ENCODE data around the gene SIK1. TPM values are rescaled to one million over a fixed set of nuclear protein-coding genes. Genes with fewer than 3 reads are reported as not detected.
"Not testable (repeated sequence)": the region's sequence is repeated elsewhere in the genome, so short reads cannot be mapped to it uniquely, and the experiment has no call there.

Gene SIK1
- polyA plus RNA-seq, result 2.5 TPM

DNA sequence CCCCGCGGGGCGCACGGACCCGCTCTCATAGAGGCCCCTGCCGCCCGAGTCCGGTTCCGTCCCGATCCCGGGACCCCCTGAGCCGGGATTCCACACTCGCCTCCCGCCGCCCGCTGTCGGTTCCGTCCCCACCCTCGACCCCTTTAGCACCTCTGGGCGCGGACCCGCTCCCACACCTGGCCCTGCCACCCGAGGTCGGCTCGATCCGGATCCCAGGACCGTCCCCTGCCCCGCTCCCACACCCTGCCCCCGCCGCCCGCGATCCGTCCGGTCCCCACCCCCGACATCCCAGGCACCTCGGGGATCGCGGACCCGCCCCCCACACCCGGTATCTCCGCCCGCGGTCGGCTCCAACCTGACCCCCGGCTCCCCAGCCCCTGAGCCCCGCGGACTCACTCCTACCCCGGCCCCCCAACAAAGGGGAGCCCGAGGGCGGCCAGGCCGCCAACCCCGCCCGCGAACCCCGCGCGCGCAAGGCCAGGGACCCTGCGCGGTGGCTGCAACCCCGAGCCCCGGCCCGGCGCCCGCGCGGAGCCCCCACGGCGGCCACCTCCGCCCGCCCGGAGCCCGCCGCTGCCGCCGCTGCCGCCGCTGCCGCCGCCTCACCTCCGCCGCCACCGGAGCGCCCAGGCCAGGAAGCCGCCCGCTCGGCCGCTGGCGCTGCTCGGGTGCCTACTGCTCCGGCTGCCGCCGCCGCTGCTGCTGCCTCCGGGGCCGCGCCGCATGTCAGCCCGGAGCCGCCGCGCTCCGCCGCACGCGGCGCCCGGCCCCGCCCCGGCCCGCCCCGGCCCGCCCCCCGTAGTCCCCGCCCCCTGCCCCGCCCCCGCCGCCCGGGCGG lies at the start of gene SIK1:
Gene SIK1 (minus strand): TSS at position 728 of the 838 bp plus-strand sequence. CDS start 953 bp downstream, outside the sequence.
- H3K4me1 Mint-ChIP-seq, H3K9me3 Mint-ChIP-seq, H3K27me3 Mint-ChIP-seq, H3K4me3 Mint-ChIP-seq, H3K36me3 Mint-ChIP-seq, H3K27ac Mint-ChIP-seq: not testable (repeated sequence)

DNA sequence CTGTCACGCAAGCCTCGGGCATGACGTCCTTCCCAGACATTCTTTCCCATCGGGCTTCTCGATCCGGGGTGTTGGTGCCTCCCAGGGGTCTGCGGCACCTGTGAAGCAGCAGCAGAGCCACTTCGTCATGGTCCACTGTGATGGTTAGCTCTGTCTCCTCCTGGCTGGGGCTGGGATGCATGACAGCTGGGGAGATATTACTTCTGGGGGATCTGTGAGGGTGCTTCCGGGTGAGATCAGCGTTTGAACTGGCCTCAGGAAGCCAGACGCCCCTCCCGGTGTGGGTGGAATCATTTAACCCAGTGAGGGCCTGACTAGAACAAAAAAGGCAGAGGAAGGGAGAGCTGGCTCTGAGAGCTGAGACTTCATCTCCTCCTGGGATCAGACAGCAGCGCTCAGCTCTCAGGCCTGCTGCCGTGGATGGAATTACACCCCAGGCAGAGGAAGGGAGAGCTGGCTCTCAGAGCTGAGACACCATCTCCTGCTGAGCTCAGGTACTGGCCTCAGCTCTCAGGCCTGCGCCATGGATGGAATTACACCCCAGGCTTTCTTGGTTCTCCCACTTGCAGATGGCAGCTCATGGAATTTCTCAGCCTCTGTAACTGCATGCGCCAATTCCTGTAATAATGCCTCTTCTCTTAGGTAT lies 44.8 kb upstream of the SIK1 start:
- H3K36me3 Mint-ChIP-seq, H3K4me1 Mint-ChIP-seq, H3K27me3 Mint-ChIP-seq, H3K9me3 Mint-ChIP-seq, H3K27ac Mint-ChIP-seq, H3K4me3 Mint-ChIP-seq: not testable (repeated sequence)

DNA sequence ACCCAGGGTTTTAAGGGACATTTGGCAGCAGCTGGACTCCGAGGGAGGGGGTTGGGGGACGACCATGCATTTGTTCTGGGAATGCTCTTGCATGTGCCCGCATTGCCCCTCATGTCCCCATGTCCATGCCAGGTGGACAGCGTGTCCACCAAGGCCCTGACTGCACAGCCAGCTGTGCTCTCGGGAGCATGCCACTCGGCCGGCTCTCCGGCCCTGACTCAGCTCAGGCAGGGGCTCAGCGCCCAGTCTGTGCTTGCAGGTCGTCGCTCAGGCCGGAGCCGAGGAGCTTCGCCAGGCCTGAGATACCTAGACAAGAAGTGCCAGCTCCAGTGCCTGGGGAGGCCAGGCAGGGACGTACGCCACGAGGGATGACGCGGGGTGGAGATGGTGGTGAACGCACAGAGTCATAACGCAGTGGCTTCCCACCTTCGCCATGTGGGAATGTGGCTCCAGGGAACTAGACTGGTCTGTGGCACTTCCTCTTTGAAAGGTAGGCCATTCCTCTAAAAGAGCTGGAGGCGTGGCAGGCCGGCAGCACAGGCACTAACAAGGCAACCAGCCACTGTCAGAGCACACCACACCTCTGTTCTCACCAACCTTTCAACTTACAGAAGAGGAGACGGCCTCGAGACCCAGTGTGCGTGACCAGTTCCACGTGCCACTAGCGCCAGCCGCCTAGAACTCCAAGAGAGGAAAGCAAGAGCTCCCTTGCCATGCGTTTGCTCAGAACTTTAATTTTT lies 43.0 kb upstream of the SIK1 start:
- H3K27me3 Mint-ChIP-seq, H3K36me3 Mint-ChIP-seq, H3K4me1 Mint-ChIP-seq, H3K4me3 Mint-ChIP-seq, H3K9me3 Mint-ChIP-seq, H3K27ac Mint-ChIP-seq: not testable (repeated sequence)

DNA sequence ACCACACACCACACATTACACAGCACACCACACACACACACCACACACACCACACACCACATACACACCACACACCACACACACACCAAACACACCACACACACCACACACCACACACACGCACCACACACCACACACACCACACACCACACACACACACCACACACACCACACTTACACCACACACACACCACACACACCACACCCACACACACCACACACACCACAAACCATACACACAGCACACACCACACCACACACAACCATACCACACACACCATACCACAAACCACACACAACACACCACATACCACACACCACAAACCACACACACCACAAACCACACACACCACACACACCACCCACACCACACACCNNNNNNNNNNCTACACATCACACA lies 40.9 kb upstream of the SIK1 start:
- Mint-ChIP-seq H3K4me3 (no peak overlapping the region), H3K36me3 (no peaks in the 10 kb centered on the region), H3K27ac (no peak overlapping the region), H3K4me1 (peaks cover 0 to 1% (median 0%) of the 10 kb centered on the region in 3 donors), H3K27me3 (no peaks in the 10 kb centered on the region), H3K9me3 (no peaks in the 10 kb centered on the region)

DNA sequence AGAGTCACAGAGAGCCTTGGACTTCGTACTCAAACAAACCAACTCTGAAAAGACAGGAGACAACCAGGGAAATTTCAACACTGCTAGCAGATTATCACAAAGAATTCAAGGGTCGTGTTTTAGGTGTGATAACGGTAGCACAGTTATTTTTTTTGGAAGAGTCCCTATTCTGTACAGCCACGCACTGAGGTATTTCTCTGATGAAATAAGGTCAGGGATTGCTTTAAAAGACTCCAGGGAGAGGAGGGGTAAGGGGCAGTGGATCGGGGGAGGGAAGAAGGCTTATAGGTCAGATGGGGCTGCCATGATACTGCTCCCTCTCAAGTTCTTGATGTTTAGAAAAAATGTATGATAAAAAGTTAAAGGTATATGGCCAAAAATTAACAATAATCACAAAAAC lies 38.2 kb upstream of the SIK1 start:
- H3K27ac Mint-ChIP-seq, H3K4me3 Mint-ChIP-seq, H3K36me3 Mint-ChIP-seq, H3K9me3 Mint-ChIP-seq, H3K27me3 Mint-ChIP-seq, H3K4me1 Mint-ChIP-seq: not testable (repeated sequence)

DNA sequence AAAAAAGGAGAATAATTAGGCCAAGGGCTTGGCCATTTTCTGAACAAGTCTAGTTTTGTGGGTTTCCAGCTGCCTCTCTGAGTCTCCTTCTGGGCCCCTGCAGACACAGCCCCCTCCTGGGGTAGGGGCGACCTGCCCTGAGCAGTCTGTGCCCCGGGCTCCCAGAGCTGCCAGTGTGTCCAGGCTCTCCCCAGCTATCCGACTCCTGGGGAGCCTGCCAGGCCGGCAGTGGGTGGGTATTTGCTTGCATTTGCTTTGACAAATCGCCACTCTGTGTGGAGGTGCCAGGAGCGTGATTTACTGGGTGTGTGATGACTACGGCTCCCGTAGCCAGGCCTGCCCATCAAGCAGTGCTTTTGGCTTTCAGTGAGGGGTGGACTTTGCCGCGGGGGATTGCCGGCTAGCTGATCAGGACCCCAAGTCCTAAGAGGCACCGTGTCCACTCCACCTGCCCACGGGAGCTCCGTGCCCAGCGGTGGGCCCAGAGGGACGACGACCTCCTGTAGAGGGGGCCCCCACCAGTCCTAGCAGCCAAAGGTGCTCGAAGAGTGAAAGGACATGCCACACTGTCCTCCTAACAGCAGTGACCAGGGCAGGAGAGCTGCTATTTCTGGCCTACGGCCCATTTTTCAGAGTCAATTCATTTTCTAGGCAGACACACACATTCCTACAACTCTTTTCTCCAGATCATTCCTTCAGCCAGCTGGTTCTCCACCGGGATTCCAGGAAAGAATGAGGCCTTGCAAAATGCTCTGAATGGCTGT lies 36.7 kb upstream of the SIK1 start:
- not testable (repeated sequence) for H3K27me3 Mint-ChIP-seq, H3K4me3 Mint-ChIP-seq, H3K36me3 Mint-ChIP-seq, H3K9me3 Mint-ChIP-seq, H3K27ac Mint-ChIP-seq, H3K4me1 Mint-ChIP-seq

DNA sequence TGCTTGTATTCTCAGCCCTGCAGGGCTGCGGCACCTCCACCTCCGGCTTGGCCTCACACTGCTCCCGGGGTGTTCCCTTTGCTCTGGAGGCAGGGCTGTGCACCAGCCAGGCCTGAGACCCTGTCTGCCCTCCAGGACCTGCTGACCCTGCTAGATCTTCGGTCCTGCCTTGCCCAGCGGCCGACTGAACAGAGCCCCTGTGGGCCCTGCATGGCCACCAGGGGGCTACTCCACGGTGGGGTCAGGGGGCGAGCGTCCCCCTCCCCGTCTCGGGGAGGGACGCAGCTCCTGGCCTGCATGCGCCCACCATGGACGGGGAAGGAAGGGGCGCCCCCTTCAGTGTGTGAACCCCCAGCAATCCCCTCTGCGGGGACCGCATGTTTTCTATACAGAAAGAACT lies 36.0 kb upstream of the SIK1 start:
- H3K27me3 Mint-ChIP-seq, H3K4me3 Mint-ChIP-seq, H3K36me3 Mint-ChIP-seq, H3K9me3 Mint-ChIP-seq, H3K27ac Mint-ChIP-seq, H3K4me1 Mint-ChIP-seq: not testable (repeated sequence)

DNA sequence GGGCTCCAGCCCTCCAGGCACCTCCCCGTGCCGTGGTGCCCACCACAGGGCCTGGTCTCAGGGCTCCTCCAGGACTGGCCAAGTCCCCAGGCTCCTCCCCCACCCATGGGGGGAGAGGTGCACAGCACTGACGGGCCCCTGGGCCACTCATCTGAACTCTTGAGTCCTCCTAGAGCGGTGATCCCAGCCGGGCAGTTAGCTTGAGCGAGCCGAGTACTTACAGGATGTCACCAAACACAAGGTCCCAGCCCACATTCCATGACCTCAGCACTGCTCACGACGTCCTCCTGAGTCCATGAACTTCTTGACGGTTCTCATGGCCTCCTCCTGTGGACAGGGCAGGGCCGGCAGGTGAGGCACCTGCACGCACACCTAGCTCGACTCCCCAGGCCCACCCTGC lies 33.5 kb upstream of the SIK1 start:
- not testable (repeated sequence) for H3K27me3 Mint-ChIP-seq, H3K4me1 Mint-ChIP-seq, H3K36me3 Mint-ChIP-seq, H3K27ac Mint-ChIP-seq, H3K9me3 Mint-ChIP-seq, H3K4me3 Mint-ChIP-seq

DNA sequence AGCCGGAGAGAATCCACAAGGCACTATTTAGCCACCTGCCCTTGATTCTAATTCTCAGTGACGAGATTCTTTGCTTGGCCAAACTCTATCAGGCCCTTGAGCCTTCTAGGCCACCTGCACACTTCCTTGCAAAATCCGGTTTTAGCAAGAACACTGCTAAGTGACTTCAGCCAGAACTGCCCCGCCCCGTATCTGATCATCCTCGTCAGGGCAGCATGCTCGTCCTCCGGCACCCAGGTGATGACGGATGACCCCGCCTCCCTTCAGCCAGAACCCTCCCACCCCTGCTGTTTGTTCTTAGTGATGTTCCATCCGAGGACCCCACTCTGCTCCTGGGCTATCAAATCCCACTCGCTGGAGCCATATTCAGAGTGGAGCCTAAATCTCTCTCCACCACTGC lies 32.1 kb upstream of the SIK1 start:
- not testable (repeated sequence) for H3K27ac Mint-ChIP-seq, H3K36me3 Mint-ChIP-seq, H3K4me3 Mint-ChIP-seq, H3K4me1 Mint-ChIP-seq, H3K9me3 Mint-ChIP-seq, H3K27me3 Mint-ChIP-seq

DNA sequence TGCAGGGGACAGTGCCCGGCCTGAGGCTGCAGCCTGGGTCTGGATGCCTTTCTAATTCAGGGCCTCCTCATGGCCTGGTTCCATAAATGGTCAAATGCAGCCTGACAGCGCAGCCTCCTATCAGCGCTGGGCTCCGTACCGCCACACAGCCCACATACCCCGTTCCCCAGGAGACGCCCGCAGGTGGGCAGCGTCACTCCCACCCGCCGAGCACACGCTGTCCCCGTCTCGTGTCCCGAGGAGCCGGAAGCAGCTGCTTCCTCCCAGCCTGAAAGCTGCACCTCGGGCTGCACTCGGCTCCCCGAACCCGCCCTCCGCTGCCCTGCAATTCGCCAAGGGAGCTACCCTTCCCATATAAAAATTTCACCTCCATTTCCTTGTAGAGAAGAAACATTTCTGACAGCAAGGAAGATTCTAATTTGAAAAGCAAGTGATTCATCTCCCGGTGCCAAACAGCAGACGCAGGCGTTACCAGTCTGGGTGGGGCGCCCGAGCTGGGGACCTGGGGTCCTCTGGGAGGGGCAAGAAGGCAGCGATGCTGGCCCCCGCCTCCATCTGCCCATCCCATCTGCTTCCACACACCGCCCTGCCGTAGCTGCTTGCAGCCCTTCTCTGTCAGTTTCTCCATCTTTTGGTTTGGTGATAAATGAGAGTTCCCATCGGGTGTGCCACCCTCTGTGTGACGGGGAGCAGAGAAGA lies 29.8 kb upstream of the SIK1 start:
- H3K9me3 Mint-ChIP-seq, H3K4me1 Mint-ChIP-seq, H3K27ac Mint-ChIP-seq, H3K27me3 Mint-ChIP-seq, H3K36me3 Mint-ChIP-seq, H3K4me3 Mint-ChIP-seq: not testable (repeated sequence)

DNA sequence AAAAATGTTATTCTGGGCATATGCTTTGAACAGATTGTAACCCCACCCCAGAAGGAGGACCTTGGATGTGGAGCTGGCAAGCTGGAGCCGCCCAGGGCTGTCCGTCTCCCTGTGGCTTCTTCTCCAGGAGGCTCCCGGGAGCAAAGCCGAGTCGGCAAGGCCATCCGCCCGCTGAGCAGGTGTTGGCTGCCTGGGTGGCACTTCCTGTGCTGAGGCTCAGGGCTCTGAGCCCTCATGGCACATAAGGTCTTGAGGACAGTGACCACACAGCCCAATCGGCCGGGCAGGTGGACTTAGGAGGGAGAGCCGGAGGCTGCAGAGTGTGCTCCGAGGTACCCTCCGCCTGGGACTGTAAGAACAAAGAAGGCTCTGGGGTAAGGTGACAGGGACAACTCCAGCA lies 28.8 kb upstream of the SIK1 start:
- not testable (repeated sequence) for H3K36me3 Mint-ChIP-seq, H3K9me3 Mint-ChIP-seq, H3K27me3 Mint-ChIP-seq, H3K27ac Mint-ChIP-seq, H3K4me1 Mint-ChIP-seq, H3K4me3 Mint-ChIP-seq

DNA sequence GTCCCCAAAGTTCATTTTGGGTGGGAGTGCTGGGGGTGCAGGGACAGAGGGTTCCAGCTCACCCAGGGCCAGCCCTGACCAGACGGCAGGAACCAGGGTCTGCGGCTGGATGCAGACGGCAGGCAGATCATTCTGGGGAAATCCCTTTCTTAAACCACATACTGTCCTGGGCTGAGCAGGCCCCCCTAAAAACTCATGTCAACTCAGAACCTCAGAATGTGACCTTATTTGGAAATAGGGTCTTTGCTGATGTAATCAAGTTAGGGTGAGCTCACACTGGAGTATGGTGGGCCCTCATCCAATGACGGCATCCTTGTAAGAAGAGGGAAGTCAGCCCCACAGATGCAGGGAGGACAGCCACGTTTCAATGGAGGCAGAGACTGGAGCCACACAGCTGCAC lies 27.2 kb upstream of the SIK1 start:
- not testable (repeated sequence) for H3K36me3 Mint-ChIP-seq, H3K4me3 Mint-ChIP-seq, H3K9me3 Mint-ChIP-seq, H3K27ac Mint-ChIP-seq, H3K27me3 Mint-ChIP-seq, H3K4me1 Mint-ChIP-seq

DNA sequence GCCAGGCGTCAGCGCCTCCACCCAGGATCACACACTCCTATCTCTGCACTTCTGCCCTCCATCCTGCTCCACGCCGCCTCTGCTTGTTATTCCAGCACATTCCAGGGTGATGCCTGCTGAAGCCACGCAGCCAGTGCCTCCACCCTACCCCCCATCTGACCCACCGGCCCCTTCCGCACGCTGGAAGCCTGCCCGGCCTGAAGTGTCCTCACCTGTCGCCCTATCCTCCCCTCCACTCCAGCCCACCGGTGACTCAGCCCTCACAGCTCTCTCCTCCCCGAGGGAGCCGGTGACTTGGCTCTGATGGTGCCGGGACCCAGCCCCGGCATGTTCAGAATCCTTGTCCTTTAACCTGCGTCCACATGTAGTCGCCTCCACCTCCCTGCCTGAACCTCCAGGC lies 24.9 kb upstream of the SIK1 start:
- not testable (repeated sequence) for H3K4me1 Mint-ChIP-seq, H3K27me3 Mint-ChIP-seq, H3K9me3 Mint-ChIP-seq, H3K36me3 Mint-ChIP-seq, H3K4me3 Mint-ChIP-seq, H3K27ac Mint-ChIP-seq

DNA sequence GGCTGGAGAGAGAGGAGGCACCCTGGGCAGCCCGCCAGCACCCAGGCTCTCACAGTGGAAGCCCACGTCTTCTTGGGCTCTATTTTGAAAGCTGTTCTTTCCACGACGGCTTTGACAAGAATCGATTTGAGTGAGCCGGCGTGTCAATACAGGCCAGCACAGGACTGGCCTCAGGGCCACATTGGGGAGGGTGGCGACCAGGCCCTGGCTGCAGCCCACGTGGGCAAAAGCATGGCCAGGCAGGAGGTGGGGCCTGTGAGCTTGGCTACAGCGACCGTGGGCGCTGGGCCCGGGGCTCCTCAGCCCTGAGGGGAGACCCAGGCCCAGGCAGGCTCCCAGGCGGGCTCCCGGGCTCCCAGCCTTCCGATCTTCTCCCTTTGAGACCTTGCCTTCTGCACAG lies 23.4 kb upstream of the SIK1 start:
- not testable (repeated sequence) for H3K27ac Mint-ChIP-seq, H3K36me3 Mint-ChIP-seq, H3K9me3 Mint-ChIP-seq, H3K4me1 Mint-ChIP-seq, H3K4me3 Mint-ChIP-seq, H3K27me3 Mint-ChIP-seq

DNA sequence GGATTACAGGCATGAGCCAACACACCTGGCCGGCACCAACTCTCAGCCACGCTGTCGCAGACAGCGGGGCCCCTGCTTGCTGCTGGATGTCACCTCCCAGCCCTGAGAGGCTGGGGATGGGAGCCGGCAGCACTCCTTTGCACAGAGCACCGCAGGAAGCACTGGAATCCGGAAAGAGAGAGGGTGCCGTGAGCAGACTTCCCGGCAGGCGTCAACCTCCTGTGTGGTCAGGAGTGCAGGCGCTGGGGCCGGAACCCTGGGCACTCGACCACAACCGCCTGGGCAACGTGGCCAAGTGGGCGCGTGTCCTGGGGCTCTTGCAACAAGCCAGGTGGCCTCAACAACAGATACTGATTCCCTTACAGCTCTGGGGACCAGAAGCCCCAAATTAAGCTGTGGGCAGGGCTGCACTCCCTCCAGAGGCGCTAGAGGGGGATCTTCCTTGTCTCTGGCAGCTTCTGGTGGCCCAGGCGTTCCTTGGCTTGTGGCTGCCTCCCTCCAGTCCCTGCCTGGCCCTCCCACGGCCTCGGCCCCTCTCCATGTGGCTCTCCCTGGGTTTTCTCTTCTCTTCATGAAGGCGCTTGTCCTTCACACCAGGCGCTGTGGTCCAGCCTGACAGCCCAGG lies 20.5 kb upstream of the SIK1 start:
- H3K9me3 Mint-ChIP-seq, H3K36me3 Mint-ChIP-seq, H3K4me3 Mint-ChIP-seq, H3K27ac Mint-ChIP-seq, H3K4me1 Mint-ChIP-seq, H3K27me3 Mint-ChIP-seq: not testable (repeated sequence)
